BE2C (cell line): ENCODE measurements around the gene RPS21.

ENCODE experiments used
- DNase-seq: peaks from one replicate; pipeline ENCODE4 v3.0.0-alpha.2; 2020
- H3K27me3 ChIP-seq: fragments of 250-450 bp; sonication (Bioruptor Pico); 2 replicates; pipeline ENCODE4 v1.5.1; 2020; ENCODE audit warnings: mild to moderate bottlenecking
- H3K36me3 ChIP-seq: fragments of 250-450 bp; sonication (Bioruptor Pico); 2 replicates; pipeline ENCODE4 v1.5.1; 2020; ENCODE audit warnings: mild to moderate bottlenecking
- H3K4me1 ChIP-seq: fragments of 250-450 bp; sonication (Bioruptor Pico); 2 replicates; pipeline ENCODE4 v1.5.1; 2020
- H3K4me3 ChIP-seq: 2 replicates; pipeline ENCODE4 v1.5.1; 2011; ENCODE audit warnings: low read depth, low read length
- H3K9me3 ChIP-seq: fragments of 250-450 bp; sonication (Bioruptor Pico); 2 replicates; pipeline ENCODE4 v1.5.1; 2020
- TF ChIP-seq, protein P1 (sequence below): IDR thresholded peaks from 2 replicates; pipeline ENCODE4 v1.5.1; 2012; ENCODE audit warnings: mild to moderate bottlenecking, low read depth, low read length

The RPS21 gene

DNA sequence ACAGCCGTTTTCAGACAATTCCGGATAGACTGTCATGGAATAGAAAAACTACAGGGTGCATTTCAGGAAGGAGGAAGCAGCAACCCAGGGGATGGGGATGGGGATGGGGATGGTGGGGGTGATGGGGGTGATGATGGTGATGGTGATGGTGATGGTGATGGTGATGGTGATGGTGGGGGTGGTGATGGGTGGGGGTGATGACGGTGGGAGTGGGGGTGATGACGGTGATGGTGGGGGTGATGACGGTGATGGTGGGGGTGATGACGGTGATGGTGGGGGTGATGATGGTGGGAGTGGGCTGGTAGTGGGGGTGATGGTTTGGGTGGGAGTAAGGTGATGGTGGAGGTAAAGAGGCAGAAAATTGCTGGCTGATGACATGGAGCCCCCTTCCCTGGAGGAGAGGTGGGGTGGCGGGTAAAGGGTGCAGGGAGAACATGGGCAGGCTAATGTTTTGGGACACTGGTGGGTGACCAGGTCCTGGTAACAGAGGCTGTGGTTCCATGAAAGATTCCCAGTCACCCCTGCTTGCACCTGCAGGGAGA, 37.3 kb upstream of the RPS21 start:
- TF ChIP-seq, protein P1, sequence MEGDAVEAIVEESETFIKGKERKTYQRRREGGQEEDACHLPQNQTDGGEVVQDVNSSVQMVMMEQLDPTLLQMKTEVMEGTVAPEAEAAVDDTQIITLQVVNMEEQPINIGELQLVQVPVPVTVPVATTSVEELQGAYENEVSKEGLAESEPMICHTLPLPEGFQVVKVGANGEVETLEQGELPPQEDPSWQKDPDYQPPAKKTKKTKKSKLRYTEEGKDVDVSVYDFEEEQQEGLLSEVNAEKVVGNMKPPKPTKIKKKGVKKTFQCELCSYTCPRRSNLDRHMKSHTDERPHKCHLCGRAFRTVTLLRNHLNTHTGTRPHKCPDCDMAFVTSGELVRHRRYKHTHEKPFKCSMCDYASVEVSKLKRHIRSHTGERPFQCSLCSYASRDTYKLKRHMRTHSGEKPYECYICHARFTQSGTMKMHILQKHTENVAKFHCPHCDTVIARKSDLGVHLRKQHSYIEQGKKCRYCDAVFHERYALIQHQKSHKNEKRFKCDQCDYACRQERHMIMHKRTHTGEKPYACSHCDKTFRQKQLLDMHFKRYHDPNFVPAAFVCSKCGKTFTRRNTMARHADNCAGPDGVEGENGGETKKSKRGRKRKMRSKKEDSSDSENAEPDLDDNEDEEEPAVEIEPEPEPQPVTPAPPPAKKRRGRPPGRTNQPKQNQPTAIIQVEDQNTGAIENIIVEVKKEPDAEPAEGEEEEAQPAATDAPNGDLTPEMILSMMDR, result no peak
- peaks cover 15% of the 10 kb centered on the region for H3K4me1 ChIP-seq
- no peak for DNase-seq

DNA sequence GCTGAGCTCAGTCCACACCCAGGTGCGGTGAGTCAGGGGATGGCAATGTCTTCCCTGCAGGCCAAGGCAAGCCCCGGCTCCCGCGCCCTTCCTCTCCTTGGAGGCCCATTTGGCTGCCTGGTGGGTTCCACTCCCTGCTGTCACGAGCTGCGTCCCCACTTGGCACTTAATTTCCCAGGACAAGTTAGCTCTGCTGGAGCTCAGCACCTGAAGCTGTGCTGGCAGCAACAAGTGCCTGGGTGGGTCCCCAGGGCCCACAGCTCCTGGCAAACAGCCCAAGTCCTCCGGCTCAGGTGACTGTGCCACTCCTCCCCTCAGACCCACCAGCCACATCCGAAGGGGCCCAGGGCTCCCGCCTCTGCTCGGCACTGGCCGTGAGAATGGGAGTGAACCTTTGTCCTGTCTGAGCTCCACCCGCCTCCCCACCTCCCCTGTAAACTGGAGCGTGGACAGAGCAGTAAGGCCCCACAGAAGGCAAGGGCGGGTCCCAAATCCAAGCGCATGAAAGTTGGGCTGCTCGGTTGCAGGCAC, 36.7 kb upstream of the RPS21 start:
- DNase-seq, result no peak
- peaks cover 19% of the 10 kb centered on the region for H3K4me1 ChIP-seq
- TF ChIP-seq, protein P1, result no peak
- H3K9me3 ChIP-seq, result no peaks in the 10 kb centered on the region
- no peaks in the 10 kb centered on the region for H3K36me3 ChIP-seq
- no peak overlapping the region for H3K4me3 ChIP-seq
- no peaks in the 10 kb centered on the region for H3K27me3 ChIP-seq

More for the DNA sequence above, 37.3 kb upstream of the RPS21 start:
- H3K9me3 ChIP-seq, result no peaks in the 10 kb centered on the region
- H3K4me3 ChIP-seq, result no peak overlapping the region
- no peaks in the 10 kb centered on the region for H3K27me3 ChIP-seq
- no peaks in the 10 kb centered on the region for H3K36me3 ChIP-seq

DNA sequence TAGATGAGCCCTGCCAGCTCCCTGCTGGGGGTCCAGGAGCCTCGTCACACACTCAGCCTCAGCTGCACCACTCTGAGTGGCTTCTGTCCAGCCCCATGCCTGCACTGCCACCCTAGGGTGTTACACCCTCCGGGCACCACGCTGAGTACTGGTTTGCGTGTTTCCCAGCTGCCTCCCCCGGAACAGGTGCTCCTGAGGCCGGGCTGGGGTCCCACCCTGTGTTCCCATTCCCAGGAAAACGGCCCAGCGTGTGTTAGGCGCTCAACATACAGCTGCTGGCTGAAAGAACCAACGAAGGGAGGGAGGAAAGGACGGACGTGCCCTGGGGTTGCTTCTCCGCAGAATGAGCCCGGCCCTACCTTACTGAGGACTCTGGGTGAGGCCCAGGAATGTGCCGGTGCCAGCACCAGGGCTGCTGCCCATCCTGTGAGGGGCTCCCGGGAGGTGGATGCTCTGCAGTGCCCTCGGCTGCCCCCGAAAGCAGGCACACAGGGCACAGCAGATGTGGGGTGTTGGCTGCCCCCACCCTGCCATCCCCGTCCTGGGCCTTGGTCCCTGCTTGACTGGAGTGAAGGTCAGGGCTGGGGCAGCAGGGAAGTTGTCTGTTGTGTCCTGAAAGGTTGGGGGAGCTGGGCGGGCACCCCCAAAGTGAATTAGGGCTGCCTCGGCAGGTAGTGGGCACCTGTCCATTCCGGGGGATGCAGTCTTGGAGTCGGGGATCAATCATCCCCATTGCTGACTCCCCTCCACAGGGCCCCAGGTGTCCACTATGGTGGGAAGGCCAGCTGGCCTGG, 36.1 kb upstream of the RPS21 start:
- H3K27me3 ChIP-seq, result no peaks in the 10 kb centered on the region
- TF ChIP-seq, protein P1, result no peak
- no peak overlapping the region for H3K4me3 ChIP-seq
- DNase-seq, result no peak
- H3K4me1 ChIP-seq, result peaks cover 26% of the 10 kb centered on the region
- H3K9me3 ChIP-seq, result no peaks in the 10 kb centered on the region
- H3K36me3 ChIP-seq, result no peaks in the 10 kb centered on the region

DNA sequence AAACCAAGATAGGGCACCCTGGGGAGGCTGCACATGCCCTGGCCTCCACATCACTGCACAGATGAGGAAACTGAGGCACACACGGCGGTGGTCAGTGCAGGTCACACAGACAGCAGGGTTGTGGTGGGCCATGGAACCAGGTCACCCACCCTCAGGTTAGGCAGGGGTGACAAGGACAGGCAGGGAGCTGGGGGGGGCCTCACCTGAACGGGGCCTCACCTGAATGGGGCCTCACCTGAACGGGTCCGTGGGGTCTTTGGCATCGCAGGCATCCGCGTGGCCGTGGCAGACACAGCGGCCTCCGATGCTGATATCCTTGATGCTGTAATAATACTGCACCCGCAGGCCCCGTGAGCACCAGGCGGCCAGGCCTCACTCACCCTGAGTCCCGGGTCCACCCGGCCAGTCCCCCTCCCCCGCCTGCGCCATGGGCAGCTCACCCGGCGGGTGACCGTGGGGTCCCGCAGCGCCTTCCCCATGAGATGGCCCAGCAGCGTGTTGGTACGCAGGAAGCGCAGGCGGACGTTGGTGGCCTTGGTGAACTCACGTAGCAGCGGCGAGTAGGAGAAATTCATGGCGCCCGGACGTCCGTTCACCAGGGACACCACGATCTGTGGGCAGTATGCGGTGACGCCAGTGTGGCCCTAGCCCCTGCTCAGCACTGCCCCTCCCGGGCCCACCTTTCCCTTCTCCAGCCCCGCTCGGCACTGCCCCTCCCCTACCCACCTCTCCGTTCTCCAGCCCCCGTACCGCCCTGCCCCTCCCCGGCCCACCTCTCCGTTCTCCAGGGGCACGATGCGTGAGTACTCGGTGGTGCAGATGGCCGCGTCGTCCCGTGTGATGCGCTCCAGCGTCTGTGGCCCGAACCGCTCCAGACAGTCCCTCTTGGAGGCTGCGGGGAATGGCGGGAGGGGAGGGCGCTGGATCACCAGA, 35.2 kb upstream of the RPS21 start:
- Histone ChIP-seq H3K4me3 (no peak overlapping the region), H3K27me3 (no peaks in the 10 kb centered on the region), H3K9me3 (no peaks in the 10 kb centered on the region), H3K36me3 (no peaks in the 10 kb centered on the region), H3K4me1 (peaks cover 35% of the 10 kb centered on the region)
- TF ChIP-seq, protein P1, result no peak
- DNase-seq, result no peak

DNA sequence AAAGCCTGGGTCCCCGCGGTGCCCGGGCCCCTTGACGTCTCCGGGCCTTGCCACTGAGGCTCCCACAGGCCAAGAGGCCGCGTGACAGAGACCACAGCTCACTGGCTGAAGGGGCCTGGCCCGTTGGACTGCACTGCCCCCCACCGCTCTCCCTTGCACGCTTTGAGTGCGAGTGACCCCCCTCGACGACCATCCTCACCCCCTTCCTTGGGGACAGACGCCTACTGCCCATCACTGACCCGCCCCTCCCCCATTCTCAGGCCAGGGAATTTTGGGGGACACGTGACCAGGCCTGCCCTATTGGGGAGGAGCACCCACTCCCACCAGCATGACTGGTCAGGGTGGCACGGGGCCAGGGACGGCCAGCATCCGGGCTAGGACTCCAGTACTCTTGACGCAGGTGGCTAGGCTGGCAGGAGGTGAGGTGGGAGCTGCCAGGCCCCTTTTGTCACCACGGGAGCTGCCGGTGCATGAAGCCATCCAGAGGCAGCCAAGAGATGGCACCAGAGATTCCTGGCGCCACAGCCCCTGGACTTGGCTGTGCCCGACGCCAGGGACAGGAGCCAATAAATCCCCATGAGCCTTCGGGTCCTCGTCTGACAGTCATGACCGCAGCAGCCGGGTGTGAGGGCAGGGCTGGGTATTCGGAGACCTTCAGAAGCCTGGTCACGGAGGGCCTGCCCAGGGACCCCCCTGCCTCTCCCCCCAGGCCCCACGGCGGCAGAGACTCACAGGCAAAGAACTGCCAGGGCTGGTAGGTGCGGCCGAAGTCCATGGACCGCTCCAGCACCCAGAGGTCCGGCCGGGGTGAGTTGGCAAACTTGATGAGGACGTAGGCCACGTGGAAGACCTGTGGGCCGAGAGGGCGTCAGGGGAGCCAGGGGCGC, 34.3 kb upstream of the RPS21 start:
- no peaks in the 10 kb centered on the region for H3K27me3 ChIP-seq
- no peaks in the 10 kb centered on the region for H3K9me3 ChIP-seq
- peak; percentile 84 for DNase-seq
- no peak overlapping the region for H3K4me3 ChIP-seq
- no peaks in the 10 kb centered on the region for H3K36me3 ChIP-seq
- peaks cover 44% of the 10 kb centered on the region for H3K4me1 ChIP-seq
- TF ChIP-seq, protein P1, result peak; percentile 35; the same call in 1 of the 2 replicates
